HepG2 (cell line): ENCODE results near the gene SCYGR2.

Experiments
- EZH2 ChIP-seq: conservative IDR thresholded peaks from 2 replicates; pipeline ENCODE4 v1.6.1; 2012; ENCODE audit warnings: mild to moderate bottlenecking, low read depth, low read length, moderate library complexity
- ZNF331 ChIP-seq: sonication (generic); formaldehyde crosslinking; IDR thresholded peaks from 2 replicates; pipeline ENCODE4 v1.4.0; 2020; ENCODE audit warnings: missing genetic modification reagents
- TF ChIP-seq, protein P1 (sequence below): sonication (generic); formaldehyde crosslinking; IDR thresholded peaks from 2 replicates; pipeline ENCODE4 v1.5.0; 2020; ENCODE audit warnings: missing genetic modification reagents
- TF ChIP-seq, protein P2 (sequence below): sonication (generic); formaldehyde crosslinking; conservative IDR thresholded peaks from 2 replicates; pipeline ENCODE4 v1.8.1; 2023; ENCODE audit warnings: missing genetic modification reagents

DNA sequence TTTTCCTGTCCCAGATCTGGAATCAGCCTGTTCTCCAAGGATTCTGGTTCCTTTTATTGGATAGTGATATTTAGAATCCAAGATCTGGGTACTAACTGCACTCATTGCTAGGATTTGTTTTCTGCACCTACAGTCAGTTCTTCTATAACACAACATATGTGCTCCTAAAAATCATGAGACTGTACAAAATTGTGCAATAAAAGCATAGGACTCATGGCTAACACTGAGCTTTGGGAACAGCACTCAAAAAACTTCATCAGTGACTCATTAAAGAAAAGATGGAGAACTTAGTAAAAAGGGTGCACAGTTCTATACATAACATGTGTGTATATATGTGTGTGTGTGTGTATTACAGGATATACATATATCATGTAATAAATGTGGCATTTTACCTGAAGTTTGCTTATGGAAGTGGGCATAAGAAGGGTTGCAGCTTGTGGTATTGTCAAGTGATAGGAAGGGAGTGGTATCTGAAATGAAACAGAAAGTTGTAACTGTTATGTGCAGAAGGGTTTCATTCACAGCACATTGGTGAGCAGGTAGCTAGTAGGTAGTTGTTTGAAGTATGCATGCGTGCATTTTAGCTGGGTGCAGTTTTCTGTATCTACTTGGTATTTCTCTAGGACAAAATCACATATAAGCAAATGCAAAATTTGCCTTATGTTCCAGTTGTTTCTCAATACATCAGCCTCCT is 5.9 kb upstream of the SCYGR2 start:
- no peak for TF ChIP-seq EZH2
- TF ChIP-seq, protein P1, sequence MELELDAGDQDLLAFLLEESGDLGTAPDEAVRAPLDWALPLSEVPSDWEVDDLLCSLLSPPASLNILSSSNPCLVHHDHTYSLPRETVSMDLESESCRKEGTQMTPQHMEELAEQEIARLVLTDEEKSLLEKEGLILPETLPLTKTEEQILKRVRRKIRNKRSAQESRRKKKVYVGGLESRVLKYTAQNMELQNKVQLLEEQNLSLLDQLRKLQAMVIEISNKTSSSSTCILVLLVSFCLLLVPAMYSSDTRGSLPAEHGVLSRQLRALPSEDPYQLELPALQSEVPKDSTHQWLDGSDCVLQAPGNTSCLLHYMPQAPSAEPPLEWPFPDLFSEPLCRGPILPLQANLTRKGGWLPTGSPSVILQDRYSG, result no peak
- no peak for TF ChIP-seq ZNF331 (CRISPR knock-in tag)
- TF ChIP-seq, protein P2, sequence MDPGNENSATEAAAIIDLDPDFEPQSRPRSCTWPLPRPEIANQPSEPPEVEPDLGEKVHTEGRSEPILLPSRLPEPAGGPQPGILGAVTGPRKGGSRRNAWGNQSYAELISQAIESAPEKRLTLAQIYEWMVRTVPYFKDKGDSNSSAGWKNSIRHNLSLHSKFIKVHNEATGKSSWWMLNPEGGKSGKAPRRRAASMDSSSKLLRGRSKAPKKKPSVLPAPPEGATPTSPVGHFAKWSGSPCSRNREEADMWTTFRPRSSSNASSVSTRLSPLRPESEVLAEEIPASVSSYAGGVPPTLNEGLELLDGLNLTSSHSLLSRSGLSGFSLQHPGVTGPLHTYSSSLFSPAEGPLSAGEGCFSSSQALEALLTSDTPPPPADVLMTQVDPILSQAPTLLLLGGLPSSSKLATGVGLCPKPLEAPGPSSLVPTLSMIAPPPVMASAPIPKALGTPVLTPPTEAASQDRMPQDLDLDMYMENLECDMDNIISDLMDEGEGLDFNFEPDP (CRISPR knock-in tag), result no peak
